ENCODE results near the gene DMXL1.
A peak's percentile ranks its signal among the peaks of the same experiment; 100 is the strongest.

DNA sequence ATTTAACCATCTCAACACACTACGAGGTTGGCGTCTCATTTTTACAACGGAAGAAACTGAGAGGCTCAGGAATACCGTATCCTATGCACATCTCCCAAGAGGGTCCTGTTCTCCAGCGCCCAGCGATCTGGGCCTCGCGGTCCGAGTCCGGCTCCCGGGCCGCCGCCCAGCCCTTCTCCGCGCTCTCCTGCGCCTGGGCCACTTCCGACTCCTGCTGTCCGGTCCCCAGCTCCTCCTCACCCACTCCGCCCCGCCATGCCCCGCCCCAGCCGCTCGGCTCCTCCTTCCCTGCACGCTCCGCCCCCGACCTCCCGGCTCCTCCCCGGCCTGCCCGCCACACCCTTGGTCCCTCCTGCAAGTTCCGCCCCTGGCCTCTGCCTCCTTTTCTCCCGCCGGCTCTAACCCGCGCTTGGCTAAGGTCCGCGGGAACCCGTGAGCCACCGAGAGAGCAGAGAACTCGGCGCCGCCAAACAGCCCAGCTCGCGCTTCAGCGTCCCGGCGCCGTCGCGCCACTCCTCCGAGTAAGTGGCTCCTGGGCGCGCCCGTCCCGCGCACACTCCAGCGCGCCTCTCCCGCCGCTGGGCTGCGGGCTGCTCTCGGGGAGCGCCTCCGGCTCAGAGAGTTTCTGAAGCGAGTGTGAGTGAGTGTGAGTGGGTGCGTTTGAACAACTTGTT is 197.6 kb downstream of the DMXL1 start:
- TF ChIP-seq POLR2AphosphoS5 (IDR thresholded peaks at IDR 0.05) (peak; percentile 62 to 85 (median 83)), POLR2A (IDR thresholded peaks at IDR 0.05) (peak; percentile 34 to 83), EP300 (IDR thresholded peaks at IDR 0.05) (no peak)
- TF ChIP-seq, protein P1, sequence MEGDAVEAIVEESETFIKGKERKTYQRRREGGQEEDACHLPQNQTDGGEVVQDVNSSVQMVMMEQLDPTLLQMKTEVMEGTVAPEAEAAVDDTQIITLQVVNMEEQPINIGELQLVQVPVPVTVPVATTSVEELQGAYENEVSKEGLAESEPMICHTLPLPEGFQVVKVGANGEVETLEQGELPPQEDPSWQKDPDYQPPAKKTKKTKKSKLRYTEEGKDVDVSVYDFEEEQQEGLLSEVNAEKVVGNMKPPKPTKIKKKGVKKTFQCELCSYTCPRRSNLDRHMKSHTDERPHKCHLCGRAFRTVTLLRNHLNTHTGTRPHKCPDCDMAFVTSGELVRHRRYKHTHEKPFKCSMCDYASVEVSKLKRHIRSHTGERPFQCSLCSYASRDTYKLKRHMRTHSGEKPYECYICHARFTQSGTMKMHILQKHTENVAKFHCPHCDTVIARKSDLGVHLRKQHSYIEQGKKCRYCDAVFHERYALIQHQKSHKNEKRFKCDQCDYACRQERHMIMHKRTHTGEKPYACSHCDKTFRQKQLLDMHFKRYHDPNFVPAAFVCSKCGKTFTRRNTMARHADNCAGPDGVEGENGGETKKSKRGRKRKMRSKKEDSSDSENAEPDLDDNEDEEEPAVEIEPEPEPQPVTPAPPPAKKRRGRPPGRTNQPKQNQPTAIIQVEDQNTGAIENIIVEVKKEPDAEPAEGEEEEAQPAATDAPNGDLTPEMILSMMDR (IDR thresholded peaks at IDR 0.05): no peak
